ENCODE measurements around the gene API5.
A peak's percentile ranks its signal among the peaks of the same experiment; 100 is the strongest.

API5 gene

GRCh38 chr11:43311791-43312607, at the start of gene API5:
Gene API5 (plus strand): TSS chr11:43311996. CDS start chr11:43312128, 132 bp downstream.
- ChIA-PET CTCF (interaction anchor here (0.5 to 1.0 kb wide), 2 partner anchors 10 to 85 kb away, joined by 4 read pairs; no protein-coding TSS in a partner anchor), POLR2A (interaction anchor here (0.6 to 1.7 kb wide), 6 partner anchors 13 to 518 kb away, joined by 3 to 20 read pairs (median 4); partner anchors contain the start of gene TTC17)
- DNase-seq (ENCODE audit: extremely low spot score), result peak; percentile 77
- TF ChIP-seq FOXM1 (IDR thresholded peaks at IDR 0.05; ENCODE audit: borderline replicate concordance), result peak; percentile 12; the same call in 1 of the 2 replicates
- TF ChIP-seq LEF1 (IDR thresholded peaks at IDR 0.05; ENCODE audit: borderline replicate concordance), result no peak
- TF ChIP-seq CTBP1 (IDR thresholded peaks at IDR 0.05; ENCODE audit: borderline replicate concordance), result 0 out of 2 replicates have a peak, but pooled peaks have one; percentile 20
- no peak for TF ChIP-seq BHLHE40 (IDR thresholded peaks at IDR 0.05; ENCODE audit: borderline replicate concordance)
- TF ChIP-seq PKNOX1 (IDR thresholded peaks at IDR 0.05), result peak; percentile 89

GRCh38 chr11:43267856-43268580, 43.8 kb upstream of the API5 start:
- no peak for DNase-seq (ENCODE audit: extremely low spot score)
- TF ChIP-seq FOXA1 (IDR thresholded peaks at IDR 0.05), result no peak
- TF ChIP-seq PKNOX1 (IDR thresholded peaks at IDR 0.05), result no peak
- no peak for TF ChIP-seq ZNF384 (IDR thresholded peaks at IDR 0.05)
- TF ChIP-seq FOXM1 (IDR thresholded peaks at IDR 0.05; ENCODE audit: borderline replicate concordance), result no peak
- no peak for TF ChIP-seq L3MBTL2 (conservative IDR thresholded peaks at IDR 0.05)
- TF ChIP-seq BHLHE40 (IDR thresholded peaks at IDR 0.05; ENCODE audit: borderline replicate concordance), result no peak
- TF ChIP-seq NFRKB (IDR thresholded peaks at IDR 0.05), result no peak
- no peak for TF ChIP-seq ARNT (IDR thresholded peaks at IDR 0.05)
- TF ChIP-seq SP1 (IDR thresholded peaks at IDR 0.05), result no peak
- TF ChIP-seq FOXK2 (IDR thresholded peaks at IDR 0.05), result no peak
- no peak for TF ChIP-seq HDGF (IDR thresholded peaks at IDR 0.05; ENCODE audit: borderline replicate concordance)
- TF ChIP-seq LEF1 (IDR thresholded peaks at IDR 0.05; ENCODE audit: borderline replicate concordance), result no peak
- TF ChIP-seq SUZ12 (IDR thresholded peaks at IDR 0.05), result no peak
- TF ChIP-seq CTBP1 (IDR thresholded peaks at IDR 0.05; ENCODE audit: borderline replicate concordance), result no peak
- no peak for TF ChIP-seq ELF4 (IDR thresholded peaks at IDR 0.05)
- TF ChIP-seq TARDBP (IDR thresholded peaks at IDR 0.05), result no peak
- ChIA-PET CTCF (no interaction called here), POLR2A (no interaction called here)

- CTCF ChIA-PET, result no interaction called here
- POLR2A ChIA-PET, result no interaction called here
- DNase-seq (ENCODE audit: extremely low spot score), result no peak
- TF ChIP-seq NFRKB (IDR thresholded peaks at IDR 0.05) (no peak), L3MBTL2 (conservative IDR thresholded peaks at IDR 0.05) (no peak), HDGF (IDR thresholded peaks at IDR 0.05; ENCODE audit: borderline replicate concordance) (no peak), PKNOX1 (IDR thresholded peaks at IDR 0.05) (no peak), BHLHE40 (IDR thresholded peaks at IDR 0.05; ENCODE audit: borderline replicate concordance) (no peak), ZNF384 (IDR thresholded peaks at IDR 0.05) (no peak), LEF1 (IDR thresholded peaks at IDR 0.05; ENCODE audit: borderline replicate concordance) (no peak), CTBP1 (IDR thresholded peaks at IDR 0.05; ENCODE audit: borderline replicate concordance) (no peak), FOXA1 (IDR thresholded peaks at IDR 0.05) (no peak), SP1 (IDR thresholded peaks at IDR 0.05) (no peak), SUZ12 (IDR thresholded peaks at IDR 0.05) (no peak), ARNT (IDR thresholded peaks at IDR 0.05) (no peak), ELF4 (IDR thresholded peaks at IDR 0.05) (no peak), TARDBP (IDR thresholded peaks at IDR 0.05) (no peak), FOXK2 (IDR thresholded peaks at IDR 0.05) (no peak), FOXM1 (IDR thresholded peaks at IDR 0.05; ENCODE audit: borderline replicate concordance) (no peak)
Observed at GRCh38 chr11:43268786-43269185, 43.0 kb upstream of the API5 start.

- ChIA-PET POLR2A (no interaction called here), CTCF (no interaction called here)
- no peak for TF ChIP-seq HDGF (IDR thresholded peaks at IDR 0.05; ENCODE audit: borderline replicate concordance)
- no peak for TF ChIP-seq FOXK2 (IDR thresholded peaks at IDR 0.05)
- DNase-seq (ENCODE audit: extremely low spot score), result no peak
Observed at GRCh38 chr11:43269254-43269918, 42.4 kb upstream of the API5 start.

- no peak for DNase-seq (ENCODE audit: extremely low spot score)
- ChIA-PET CTCF (interaction anchor here (0.6 kb wide), 1 partner anchor 12 kb away, joined by 3 read pairs; no protein-coding TSS in a partner anchor), POLR2A (no interaction called here)
- TF ChIP-seq SP1 (IDR thresholded peaks at IDR 0.05) (no peak), ZNF384 (IDR thresholded peaks at IDR 0.05) (no peak), LEF1 (IDR thresholded peaks at IDR 0.05; ENCODE audit: borderline replicate concordance) (no peak), NFRKB (IDR thresholded peaks at IDR 0.05) (no peak), SUZ12 (IDR thresholded peaks at IDR 0.05) (no peak), HDGF (IDR thresholded peaks at IDR 0.05; ENCODE audit: borderline replicate concordance) (no peak), PKNOX1 (IDR thresholded peaks at IDR 0.05) (no peak), L3MBTL2 (conservative IDR thresholded peaks at IDR 0.05) (no peak), ELF4 (IDR thresholded peaks at IDR 0.05) (no peak), CTBP1 (IDR thresholded peaks at IDR 0.05; ENCODE audit: borderline replicate concordance) (no peak), FOXA1 (IDR thresholded peaks at IDR 0.05) (no peak), FOXM1 (IDR thresholded peaks at IDR 0.05; ENCODE audit: borderline replicate concordance) (no peak), ARNT (IDR thresholded peaks at IDR 0.05) (no peak), FOXK2 (IDR thresholded peaks at IDR 0.05) (no peak), BHLHE40 (IDR thresholded peaks at IDR 0.05; ENCODE audit: borderline replicate concordance) (no peak), TARDBP (IDR thresholded peaks at IDR 0.05) (no peak)
Observed at GRCh38 chr11:43270468-43270867, 41.3 kb upstream of the API5 start.

All from HEK293T (cell line).